SKM-1 treated with dmso at 0.1 percent for 144 hours (cell line): ENCODE data around the gene TCFL5.
"Not testable (repeated sequence)": the region's sequence is repeated elsewhere in the genome, so short reads cannot be mapped to it uniquely, and the experiment has no call there.

Experiments used
- DNase-seq: peaks from one replicate; lab custom pipeline; 2025; ENCODE audit not compliant: unreplicated experiment; lab: John Stamatoyannopoulos, UW

Gene TCFL5

DNA sequence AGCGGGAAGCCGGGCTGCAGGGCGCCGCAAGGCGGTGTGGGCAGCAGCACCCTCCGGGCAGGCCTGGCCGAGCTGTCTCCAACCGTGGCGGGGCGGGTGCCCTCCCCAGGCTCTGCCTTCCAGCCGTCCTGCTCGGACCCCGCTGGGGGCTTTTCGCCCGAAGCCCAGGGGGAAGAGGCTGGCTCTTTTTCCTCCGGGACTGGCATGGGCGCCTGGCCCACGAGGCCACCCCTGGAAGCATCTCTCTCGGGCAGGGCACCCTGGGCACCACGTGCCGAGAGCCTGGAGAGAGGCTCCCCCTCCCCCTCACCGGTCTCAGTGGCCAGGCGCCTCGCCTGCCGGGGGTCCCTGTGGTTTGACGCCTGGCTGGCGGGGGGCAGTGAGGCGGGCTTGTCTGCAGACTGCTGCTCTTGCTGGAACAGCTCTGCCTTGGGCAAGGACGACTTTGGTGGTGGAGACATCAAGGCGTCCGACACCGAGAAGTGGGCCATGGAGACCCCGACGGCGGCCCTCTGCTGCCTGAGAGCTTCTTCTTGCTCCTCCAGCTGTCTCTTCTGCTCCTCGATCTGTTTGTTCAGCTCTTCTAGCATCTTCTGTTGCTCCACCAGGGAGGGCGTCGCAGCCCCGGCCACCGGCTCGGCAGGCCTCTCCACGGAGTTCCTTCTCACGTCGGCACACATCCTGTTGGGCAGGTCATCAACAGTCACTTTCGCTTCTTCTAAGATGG, 19.5 kb upstream of the TCFL5 start:
- DNase-seq = no peak

DNA sequence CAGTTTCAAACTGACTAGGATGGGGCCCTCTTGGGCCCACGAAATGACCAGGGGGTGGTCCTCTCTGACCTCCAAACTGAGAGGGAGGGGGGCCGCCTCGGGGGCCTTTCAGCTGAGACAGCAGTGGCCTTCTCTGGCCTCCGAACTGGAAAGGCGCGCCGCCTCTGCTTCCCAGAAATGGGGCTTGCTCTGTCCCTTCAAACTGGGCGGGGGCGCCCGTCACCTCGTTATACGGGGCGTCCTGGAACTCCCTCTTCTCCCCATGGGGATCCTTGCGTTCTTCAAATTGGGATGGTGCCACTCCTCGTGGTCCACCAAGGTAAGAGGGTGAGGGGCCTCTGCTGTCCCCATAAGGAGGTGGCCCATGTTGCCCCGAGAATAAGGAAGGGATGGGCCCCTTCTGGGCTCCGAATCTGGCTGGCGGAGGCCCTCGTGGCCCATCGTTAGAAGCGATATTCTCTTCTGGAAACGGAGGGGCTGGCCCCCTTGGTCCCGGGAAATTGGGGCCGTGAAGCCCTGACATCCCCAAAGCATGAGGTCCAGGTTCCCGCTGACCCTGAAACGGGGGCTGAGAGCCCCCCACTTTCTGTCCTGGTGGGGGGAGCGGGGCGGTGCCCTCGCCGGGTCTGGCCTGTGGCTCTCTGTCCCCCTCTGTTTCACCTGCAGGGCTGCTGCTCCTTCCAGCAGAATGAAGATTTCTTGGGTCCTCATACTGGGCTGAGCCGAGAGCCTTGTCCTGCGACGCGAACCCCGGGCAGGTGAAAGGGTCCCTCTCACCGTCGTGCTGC, 18.7 kb upstream of the TCFL5 start:
- DNase-seq = no peak

DNA sequence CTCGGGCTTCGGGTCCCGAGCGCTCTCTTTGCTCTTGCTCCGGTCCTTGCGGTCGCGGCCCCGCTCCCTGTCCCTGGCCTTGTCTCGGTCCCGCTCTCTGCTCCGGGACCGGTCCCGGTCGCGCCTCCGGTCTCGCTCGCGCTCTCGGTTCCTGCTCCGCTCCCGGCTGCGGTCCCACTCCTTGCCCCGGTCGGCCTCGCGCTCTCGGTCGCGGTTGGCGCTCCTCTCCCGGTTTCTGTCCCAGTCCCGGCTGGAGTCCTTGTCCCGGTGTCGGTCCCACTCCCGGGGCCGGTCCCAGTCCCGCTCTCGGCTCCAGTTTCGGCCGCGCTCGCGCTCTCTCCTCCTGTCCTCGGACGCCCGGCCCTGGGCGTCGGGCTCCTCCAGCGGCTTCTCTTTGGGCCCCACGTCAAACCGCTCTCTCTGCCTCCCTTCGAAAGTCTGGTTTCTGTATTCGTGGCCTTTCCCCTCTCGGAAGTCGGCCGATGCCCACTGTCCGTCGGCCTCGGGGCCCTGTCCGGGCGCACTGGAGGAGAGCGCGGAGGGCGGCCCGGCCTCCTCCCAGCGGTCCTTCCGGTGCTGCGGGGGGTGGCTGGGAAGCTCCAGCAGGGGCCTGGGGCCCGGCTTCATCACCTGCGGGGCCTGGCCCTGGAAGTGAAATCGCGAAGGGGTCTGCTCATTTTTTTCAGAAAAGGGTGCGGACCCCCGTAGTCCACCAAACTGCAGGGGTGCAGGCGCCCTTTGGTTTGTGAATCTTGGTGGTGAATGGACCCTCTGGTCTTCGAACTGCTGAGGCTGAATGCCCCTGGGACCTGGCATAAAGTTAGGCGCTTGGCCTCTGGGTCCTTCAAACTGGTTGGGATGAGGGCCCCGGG, 17.9 kb upstream of the TCFL5 start:
- no peak for DNase-seq

DNA sequence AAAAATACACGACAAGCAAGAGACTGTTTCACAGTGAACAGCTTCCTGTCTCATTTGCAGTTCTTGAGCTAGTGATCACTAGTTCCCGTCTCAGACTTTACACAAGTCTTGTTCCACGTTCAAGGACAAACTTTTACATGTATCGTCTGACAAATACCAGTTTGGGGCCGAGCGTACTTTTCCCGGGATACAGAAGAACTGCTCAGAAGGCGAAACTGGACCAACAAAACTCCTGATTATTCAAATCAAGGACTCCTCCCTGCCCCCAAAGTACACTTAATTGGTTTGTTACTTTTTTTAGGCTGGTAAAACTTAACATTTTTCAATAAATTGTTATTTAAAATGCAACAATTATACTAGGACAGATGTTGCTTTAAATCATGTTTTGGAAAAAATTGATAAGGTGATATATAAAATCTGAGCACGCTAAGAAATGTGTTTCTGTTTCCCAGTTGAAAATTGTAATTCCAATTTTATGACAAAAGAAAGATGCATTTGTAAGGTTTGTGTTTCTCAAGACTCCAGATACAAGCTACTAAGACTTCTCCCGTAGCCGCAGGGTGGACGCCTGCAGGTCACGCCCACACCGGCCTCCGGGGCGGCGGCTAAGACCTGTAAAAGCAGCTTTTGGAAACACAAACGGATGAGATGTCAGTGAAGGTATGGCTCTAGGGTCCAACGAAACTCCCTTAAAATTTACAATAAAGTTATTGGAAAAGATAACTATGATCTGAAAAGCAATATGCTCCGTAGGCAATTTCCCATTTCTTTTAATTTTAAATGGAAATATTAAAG, 16.8 kb upstream of the TCFL5 start:
- no peak for DNase-seq

DNA sequence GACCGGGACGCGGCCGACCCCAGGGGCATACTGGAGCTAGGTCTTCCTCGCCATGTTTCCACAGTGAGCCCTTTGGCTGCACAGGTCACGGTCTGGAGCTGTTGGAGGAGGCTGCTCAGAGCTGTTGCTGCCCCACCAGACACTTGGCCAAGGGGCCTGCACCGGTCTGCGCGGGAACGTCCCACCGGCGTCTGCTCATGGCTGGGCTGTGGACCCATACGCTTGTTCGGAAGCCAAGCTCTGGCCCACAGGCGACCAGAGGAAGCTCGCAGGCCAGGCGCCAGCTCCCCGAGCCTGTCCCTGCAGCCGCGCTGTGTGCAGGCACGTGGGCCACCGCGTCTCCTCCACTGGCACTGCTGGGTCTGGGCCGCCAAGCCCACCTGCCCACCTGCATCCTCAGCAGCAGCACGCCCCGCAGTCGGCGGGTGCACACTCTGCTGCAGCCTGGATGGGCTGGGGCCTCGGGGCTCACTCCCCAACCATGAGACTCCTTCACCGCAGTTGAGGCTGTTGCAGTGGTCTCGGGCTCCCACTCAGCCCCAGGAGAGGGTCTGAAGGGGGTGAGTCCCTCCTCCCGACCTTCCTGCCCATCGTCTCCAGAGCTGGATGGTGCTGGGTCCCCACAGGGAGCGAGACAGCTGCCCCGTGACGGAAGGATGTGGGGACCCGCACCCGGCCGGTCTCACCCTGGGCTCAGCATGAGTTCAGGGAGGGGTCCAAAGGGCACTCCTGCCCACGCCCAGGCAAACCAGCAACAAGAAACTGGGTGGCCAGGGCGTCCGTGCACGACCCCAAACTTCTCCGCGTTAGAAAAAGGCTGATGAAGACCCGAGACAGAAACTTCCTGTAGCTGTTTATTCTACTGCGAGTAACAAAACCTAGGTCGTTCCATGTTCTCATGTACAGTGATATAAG, 15.5 kb upstream of the TCFL5 start:
- no peak for DNase-seq

DNA sequence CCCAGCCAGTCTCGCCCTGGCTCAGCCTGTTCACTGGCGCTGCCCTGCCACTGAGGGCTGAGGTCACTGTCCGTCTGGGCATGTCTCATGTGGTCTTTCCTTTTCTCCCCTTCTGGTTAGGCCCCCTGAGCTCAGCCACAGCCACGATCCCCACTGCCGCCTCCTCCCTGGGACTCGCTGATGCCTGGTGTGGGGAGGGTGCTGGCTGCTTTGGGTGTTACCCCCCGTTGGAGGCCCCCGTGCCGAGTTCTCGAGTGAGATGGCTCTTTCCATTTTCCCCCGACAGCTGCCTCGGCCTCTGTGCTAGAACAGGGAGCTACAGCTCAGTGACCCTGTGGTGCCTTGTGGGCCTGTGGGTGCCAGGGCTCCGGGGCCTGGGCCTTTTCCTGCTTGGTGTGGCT, 14.9 kb upstream of the TCFL5 start:
- no peak for DNase-seq

DNA sequence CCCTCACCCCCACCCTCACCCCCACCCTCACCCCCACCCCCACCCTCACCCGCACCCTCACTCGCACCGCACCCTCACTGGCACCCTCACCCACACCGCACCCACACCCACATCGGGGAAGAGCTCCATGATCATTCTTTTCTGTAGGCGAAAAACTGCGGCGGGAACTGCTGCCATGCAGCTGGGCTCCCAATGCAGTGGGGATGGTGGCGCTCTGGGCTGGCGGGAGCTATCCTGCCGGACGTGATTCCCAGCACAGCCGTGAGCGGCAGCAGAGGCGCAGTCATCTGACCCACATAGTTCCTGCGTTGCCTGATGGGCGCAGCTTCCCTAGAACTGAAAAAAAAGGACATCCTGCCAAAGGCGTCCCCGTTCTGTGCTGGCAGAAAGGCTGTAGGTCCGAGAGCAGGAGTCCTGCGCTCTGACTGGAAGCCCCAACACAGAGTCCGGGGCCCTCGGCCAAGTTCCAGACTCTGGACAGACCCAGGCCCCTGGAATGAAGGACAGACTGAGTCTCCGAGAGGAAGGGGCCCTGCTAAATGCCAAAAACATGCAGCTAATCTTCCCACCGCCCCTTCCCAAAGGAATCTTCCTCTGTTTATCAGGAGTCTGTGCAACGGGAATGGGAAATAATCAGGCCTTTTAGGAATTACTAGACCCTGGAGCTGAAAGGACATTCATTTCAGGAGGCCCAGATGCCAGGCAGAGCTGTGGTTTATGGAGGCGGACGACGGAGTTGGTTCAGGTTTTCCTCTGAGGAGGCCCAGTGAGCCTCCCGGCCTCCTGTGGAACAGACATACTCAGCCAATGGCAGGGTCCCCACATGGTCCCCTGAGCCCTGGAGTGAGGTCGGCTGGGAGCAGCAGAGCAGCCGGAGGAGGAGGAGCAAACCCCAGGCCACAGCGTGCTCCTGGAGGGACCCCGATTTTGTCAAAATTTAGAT, 14.1 kb upstream of the TCFL5 start:
- DNase-seq = no peak

DNA sequence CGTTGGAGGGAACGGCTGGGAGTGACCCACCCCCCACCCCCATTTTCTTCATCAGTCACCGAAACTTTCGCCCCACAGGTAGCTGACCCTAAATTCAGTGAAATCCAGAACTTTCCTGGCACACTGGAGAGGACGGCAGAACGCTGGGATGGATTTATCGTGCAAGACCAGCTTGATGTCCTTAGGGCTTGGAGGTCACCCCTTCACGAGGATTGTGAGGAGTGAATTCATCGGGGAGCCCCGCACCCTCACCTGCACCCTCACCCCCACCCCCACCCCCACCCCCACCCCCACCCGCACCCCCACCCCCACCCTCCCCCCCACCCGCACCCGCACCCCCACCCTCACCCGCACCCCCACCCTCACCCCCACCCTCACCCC, 13.3 kb upstream of the TCFL5 start:
- DNase-seq = no peak

DNA sequence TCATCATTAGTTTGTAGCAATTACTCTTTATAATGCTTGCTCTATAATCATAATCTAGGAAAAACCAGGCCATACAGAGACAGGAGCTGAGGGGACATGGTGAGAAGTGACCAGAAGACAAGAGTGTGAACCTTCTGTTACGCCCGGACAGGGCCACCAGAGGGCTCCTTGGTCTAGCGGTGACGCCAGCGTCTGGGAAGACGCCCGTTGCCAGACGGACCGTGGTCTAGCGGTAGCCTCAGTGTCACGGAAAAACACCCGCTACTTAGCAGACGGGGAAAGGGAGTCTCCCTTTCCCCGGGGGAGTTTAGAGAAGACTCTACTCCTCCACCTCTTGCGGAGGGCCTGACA, 12.0 kb upstream of the TCFL5 start:
- not testable (repeated sequence) for DNase-seq

DNA sequence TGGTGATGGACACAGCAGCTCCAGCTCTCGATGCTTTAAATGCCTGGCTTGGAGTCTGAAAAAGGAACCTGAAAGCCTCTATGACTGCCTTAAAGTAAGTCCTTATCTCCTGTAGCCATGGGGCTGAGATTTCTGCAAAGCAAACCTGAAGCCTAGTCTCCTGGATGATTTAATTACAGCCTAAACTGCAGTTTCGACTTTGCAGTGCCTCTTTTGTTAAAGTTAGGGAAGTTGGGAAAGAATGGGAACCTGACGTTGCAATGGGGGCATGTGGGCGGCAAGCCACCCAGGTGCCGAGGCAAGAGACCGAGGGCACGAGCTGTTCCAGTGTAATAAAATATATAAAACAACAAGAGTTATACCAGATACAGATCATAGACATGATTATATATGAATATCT, 11.7 kb upstream of the TCFL5 start:
- no peak for DNase-seq

DNA sequence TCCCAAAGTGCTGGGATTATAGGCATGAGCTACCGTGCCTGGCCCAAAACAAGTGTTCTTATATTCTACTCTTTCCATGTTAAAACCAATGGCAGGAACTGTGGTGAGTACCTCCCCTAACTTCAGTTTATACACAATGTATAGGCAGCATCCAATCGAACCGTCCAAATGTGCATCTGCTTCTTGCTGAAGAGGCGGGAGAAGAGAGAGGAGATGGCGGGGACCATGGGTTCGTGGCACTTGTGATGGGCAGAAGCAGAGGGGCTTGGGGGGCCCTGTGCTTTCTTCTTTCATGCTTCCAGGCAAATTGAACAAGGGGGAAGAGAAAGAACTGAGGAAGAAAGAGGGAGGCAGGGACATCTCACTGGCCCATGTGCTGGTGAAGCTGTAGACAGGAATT, 11.2 kb upstream of the TCFL5 start:
- DNase-seq = no peak

DNA sequence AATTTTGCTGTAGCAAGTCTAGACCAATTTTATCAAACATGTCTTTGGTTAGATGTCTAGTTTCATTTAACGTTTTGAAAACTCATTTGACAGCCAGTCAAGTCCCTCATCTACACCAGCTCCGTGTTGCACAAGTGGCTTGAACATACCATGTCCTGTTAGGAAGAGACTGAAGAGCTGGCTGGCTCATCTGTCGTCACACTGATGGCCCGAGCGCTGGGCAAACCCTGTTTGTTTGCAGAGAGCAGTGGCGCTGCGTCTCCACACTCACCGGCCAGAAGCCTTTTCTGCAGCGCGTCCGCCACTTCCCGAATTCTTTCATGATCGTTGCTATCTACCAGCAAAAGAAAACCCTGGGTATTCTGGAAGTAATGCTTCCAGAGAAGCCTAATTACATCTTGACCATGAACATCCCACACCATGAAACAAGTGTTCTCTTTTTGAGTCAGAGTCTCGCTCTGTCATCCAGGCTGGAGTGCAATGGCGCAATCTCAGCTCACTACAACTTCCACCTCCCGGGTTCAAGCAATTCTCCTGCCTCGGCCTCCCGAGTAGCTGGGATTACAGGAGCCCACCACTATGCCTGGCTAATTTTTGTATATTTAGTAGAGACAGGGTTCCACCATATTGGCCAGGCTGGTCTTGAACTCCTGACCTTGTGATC, 10.7 kb upstream of the TCFL5 start:
- no peak for DNase-seq

DNA sequence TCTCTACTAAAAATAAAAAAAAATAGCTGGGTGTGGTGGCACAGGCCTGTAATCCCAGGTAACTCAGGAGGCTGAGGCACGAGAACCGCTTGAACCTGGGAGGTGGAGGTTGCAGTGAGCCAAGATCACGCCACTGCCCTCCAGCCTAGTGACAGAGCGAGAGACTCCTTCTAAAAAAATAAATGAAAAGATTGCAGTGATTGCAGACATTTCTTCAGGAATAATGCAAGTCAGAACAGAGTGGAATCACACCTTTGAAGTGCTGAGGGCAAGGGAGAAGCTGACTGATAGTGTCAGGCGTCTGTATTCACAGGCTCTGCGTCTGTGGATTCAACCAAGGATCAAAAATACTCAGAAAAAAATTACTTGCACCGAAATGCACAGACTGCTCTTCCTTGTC, 2.6 kb upstream of the TCFL5 start:
- no peak for DNase-seq

DNA sequence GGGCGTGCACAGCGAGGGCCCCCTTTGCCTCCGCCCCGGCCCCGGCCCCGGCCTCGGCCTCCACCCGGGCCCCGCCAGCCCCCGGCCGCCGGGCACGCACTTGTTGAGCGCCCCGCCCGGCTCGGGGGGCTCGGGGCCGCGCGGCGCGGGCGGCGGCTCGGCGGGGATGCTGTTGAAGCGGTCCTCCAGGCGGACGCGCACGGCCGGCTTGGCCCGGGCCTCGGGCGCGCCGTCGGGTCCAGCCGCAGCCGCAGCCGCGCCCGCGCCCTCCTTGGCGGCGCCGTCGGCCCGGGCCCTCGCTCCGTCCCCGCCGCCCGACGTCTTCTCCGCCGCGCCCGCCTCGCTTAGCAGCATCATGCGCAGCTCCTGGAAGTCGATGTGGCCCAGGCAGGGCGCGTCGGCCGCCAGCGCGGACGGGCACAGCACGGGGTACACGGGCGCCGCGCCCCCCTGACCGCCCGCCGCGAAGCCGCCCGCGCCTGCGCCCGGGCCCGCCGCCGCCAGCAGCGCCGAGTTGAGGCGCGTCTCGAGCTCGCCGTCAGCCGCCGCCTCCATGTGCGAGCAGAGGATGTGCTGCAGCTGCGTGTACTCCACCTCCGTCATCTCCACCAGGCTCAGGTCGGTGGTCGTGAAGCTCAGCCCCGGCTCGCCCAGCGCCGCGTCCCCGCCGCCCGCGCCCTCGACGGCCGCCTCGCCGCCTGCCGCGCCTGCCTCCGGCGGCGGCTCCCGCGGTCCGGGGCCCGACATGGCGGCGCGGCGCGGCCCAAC, 514 bp downstream of the TCFL5 start:
- no peak for DNase-seq

DNA sequence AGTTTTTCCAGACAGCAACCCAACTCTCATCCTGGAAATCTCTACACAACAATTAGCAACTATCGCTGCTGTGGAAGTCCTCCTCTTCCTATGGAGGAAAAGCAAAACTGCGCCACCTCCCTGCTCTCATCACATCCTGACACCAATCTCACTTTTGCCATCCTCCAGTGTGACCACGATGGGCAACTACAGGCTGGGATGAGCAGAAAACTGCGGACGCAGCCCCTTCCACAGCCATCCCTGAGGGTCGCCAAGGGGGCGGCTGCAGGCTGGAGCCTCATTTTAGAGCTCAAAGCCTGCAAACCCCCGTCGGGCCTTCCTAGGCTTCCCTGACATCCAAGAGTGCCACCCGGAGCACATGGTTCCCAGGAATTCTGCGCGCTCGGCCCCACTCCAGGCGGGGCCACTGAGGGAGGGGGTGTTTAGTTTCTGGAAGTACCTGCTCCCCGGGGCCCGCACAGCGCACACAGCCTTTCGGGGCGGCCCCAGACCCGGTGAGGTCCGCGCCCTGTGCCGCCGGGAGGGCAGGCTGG, 1.2 kb downstream of the TCFL5 start:
- no peak for DNase-seq

DNA sequence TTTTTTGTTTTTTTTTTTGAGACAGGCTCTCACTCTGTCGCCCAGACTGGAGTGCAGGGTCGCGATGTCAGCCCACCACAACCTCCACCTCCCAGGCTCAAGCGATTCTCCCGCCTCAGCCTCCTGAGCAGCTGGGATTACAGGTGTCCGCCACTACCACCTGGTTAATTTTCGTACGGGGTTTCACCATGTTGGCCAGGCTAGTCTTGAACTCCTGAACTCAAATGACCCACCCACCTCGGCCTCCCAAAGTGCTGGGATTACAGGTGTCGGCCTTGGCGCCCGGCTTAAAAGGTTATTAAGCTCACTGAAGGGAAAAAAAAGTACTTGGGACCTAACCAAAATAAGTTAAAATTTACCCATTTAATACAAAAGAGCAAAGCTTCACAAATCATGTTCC, 1.9 kb downstream of the TCFL5 start:
- DNase-seq = no peak

DNA sequence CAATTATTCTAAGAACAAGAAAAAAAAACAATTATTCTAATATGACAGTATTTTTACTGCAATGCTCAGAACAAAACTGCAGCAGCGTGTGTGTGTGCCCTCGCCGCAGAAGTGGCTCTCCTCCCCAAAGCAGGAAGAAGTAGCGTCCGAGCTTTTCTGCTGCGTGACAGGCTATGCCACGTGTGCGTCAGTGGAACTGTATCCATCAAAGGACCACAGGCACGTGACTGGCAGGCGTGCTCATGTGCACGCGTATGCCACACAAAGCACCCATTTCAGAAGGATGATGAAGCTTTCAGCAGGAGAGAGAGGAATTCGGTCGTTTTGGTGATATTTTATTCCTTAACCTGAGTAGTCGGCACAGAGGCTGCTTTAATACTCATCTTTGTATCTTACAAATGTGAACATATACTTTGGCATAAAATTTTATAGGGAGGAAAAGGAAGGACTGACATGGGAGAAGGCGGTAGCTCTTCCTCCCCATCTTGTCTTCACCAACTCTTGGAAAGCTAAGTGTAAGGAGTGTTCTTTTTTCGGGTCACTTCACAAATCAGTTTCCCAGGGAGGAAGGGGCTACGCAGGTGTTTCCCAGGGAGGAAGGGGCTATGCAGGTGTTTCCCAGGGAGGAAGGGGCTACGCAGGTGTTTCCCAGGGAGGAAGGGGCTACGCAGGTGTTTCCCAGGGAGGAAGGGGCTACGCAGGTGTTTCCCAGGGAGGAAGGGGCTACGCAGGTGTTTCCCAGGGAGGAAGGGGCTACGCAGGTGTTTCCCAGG, 3.4 kb downstream of the TCFL5 start:
- DNase-seq = no peak
